DMS79 (cell line): Measurements from ENCODE around the gene NOTO.
"Not testable (repeated sequence)": the region's sequence is repeated elsewhere in the genome, so short reads cannot be mapped to it uniquely, and the experiment has no call there.

Source experiments
- DNase-seq: peaks from one replicate; lab custom pipeline; 2025; lab: John Stamatoyannopoulos, UW

The NOTO gene

DNA sequence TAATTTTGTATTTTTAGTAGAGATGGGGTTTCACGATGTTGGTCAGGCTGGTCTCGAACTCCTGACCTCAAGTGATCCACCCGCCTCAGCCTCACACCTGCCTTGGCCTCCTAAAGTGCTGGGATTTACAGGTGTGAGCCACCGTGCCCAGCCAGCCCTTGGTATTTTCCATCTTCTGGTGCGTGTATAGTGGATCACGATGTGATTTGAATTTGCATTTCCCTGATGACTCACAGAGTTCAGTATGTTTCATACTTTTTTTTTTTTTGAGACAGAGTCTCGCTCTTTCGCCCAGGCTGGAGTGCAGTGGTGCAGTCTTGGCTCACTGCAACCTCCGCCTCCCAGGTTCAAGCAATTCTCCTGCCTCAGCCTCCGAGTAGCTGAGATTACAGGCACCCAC lies 2.1 kb upstream of the NOTO start:
- DNase-seq: not testable (repeated sequence)

DNA sequence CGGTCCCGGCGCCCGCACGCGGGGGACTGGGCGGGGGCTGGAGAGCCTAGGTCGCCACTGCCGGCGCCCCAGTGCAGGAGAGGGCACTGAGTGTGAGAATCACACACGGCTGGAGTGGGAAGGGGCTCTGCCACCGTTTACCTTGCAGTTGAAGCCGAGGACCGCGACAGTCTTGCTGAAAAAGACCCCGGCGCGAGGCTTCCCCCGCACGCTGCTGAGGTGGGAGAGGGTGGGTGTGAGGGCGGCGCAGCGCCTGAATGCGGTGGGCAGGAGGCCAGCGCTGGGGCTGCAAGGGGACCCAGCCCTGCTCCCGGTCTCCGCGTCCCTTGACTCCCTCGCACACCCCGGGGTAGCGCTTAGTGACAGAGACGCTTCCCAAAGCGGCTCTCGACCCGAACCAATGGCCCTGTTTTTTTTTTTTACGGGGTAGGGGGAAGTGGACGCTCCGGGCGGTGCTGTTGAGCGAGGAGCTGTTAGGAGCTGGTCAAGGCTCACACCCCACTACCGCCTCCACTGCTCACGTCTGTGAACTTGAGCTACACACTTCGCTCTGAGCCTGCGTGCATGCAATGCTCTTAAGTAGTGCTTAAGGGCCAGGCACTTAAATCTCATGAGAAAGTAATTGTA lies 794 bp downstream of the NOTO start:
- DNase-seq: peak; percentile 48

DNA sequence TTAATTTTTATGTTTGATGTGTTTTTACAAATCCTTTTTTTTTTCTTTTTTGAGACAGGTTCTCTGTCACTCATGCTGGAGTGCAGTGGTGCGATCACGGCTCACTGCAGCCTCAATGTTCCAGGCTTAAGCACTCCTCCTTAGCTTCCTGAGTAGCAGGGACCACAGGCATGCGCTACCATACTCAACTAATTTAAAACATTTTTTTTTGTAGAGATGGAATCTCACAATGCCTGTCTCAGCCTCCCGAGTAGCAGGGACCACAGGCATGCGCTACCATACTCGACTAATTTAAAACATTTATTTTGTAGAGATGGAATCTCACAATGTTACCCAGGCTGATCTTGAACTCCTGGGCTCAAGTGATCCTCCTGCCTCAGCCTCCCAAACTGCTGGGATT lies 3.2 kb downstream of the NOTO start:
- DNase-seq: no peak

DNA sequence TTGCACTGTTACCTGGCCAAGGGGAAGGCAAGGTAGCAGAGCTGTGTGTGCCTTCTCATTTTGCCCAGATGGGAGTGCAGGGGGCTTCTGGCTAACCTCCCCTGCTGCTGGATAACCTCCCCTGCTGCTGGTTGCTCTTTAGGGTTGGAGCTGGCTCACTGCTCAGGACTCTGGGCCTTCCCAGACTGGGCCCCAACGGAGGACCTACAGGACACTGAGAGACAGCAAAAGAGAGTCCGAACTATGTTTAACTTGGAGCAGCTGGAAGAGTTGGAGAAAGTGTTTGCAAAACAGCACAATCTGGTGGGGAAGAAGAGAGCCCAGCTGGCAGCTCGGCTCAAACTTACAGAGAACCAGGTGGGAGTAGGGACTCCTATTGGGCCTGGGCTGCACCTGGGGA lies 5.9 kb downstream of the NOTO start:
- no peak for DNase-seq

DNA sequence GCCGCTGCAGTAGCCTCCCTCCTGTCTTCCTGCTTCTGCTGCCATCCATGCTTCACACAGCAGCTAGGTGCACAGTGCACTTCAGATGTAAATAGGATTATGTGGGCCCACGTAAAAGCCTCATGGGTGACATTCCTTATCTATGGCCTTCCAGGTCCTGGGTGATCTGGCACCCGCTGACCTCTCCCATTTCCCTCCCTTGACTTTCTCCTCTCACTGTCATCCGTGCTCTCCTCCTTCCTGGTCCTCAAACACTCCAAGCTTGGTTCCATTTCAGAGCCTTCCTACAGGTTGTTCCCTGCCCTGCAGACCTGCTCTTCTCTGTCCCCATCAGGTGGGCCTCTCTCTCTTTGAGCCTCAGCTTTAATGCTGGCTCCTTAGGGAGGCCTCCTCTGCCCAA lies 7.6 kb downstream of the NOTO start:
- no peak for DNase-seq

GRCh38 chr2:73210696-73211095 lies 8.3 kb downstream of the NOTO start:
- DNase-seq: no peak

GRCh38 chr2:73212098-73212447 lies 9.7 kb downstream of the NOTO start:
- no peak for DNase-seq

- DNase-seq: peak; percentile 44
These were observed 10.2 kb downstream of the NOTO start for GRCh38 chr2:73212448-73213176.

DNA sequence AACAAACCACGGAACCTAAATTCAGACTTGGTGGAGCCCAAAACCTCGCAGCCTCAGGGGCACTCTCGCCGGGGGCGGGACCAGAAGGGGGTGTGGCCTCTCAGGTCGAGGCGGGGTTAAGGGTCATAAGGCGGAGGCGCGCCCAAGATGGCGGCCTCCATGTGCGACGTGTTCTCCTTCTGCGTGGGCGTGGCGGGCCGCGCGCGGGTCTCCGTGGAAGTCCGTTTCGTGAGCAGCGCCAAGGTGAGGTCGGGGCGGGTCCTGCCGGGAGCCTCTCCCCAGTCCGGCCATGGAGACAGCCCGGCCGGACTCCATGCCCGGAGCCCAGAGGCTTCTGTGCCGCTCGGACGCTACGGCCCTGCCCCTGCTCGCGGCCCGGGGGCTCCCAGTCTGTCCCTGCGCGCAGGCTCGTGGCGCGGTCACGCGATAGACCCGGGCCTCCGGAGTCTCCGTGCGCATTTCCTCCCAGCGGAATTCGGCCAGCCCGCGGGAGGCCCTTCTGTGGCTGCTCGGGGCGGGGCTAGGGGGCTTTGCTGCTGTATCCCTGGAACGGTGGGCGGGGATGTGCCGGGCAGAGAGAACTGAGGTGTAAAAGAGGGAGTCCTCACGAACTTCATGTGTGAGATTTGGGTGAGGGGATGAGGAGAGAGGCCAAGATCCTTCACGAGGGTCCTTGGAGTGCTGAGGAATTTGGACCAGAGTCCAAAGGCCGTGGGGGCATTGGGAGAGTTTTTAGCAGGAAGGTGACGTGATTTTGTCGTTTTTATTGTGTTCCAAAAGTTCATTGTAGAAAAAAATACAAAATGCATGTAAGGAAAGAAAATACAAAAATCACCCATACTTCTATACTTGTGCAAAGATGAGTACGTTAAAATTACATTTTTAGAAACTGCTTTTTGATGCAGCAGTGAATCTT lies 12.0 kb downstream of the NOTO start, which contains the start of gene SMYD5:
Gene SMYD5 (plus strand): TSS at position 126 of the 916 bp plus-strand sequence. CDS start 22 bp downstream, at position 148.
- DNase-seq: peak; percentile 69

DNA sequence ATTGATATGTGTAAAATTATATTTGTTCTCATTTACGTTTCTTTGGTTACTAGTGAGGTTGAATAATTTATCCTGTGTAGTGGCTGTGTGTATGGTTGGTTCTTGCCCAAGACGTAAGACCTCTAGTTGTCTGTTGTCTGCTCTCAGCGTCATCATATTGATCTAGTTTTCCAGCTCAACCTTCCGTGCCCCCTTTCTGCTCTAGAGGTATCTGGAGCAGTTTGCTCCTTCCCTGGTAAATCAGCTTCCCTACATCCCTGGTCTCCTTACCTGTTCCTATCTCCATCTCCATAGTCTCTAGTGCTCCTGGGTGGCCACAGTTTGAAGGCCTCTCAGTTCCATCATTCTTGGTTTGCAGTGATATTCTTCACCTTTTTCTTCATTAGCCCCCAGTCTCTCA lies 12.9 kb downstream of the NOTO start:
- DNase-seq: no peak

DNA sequence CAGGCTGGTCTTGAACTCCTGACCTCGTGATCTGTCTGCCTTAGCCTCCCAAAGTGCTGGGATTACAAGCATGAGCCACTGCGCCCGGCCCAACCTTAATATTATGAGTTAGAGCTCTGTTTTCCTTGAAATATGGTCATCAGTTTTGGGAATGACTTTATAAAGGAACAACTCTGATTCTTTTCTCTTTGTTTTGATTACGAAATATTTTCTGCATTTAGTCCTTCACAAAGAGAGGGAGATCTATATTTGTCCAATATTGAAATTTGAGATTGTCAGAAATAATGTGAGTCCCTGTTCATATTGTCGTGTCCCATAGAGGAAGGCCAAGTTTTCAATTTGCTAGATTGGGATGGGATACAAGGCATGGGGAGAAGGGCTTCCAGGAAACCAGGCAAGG lies 14.8 kb downstream of the NOTO start:
- DNase-seq: no peak

DNA sequence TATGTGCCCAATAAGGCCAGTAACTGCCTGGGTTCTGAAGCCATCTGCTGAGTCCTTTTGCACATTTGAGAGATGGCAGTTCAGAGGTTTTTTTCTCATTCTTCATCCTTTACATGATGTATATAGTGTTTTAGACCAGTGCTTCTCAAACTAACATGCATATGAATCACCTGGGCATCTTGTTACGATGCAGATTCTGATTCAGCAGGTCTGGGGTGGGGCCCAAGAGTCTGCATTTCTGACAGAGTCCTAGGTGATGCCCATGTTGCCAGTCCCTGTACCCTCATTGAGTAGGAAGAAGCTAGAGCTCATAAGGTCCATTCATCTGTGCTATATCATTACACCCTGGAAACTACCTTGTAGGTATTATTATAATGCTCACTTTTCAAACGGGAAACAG lies 15.5 kb downstream of the NOTO start:
- no peak for DNase-seq

DNA sequence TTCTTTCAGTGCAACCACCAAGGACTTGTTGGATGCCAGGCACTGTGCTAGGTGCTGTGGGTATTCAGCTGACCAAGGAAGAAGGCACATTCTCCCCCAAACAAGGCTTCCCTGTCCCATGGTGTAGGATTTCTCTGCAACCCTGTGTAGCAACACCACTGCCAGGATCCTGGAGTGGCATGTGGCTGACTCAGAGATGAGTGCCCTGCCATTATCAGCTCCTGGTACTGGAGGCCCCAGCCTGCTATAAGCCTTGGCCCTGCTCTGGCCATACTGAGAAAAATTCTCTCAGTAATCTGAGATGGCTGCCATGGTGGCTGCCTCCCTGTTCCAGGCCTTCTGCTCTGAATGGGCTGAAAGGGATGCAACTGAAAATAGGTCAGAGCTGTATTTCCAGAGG lies 15.9 kb downstream of the NOTO start:
- no peak for DNase-seq

- DNase-seq: no peak
These were observed 21.4 kb downstream of the NOTO start for GRCh38 chr2:73223821-73224220.

DNA sequence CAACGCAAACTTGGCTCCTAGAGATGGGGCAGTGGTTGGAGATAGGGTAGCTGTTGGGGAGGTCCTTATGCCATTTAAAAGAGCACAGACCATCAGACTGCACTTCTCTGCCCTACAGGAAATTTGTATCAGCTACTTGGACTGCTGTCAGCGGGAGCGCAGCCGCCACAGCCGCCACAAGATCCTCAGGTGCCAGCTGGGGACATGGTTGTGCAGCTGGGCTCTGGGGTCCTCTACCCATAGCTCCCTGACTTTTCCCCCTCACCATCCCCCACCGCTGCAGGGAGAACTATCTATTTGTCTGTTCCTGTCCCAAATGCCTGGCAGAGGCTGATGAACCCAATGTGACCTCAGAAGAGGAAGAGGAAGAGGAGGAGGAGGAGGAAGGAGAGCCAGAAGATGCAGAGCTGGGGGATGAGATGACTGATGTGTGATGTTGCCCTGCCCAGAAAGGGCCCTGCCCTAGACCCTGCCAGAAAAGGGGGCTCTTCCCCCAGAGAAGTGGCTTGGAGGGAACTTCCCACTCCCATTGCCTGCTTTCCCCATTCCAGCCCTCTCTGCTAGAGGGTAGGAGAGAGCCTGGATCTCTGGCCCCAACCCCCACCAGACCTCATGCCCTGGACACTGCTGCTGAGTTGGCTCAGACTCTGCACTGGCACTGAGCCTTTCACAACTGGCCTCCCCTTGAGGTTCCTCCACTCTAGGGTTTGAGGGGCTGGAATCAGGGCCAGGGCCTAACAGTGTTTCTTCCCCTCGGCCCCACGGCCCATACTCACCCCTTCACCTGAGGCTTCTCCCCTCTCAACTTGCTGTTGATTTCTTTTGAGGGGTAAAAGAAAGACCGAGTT lies 23.4 kb downstream of the NOTO start:
- DNase-seq: no peak

GRCh38 chr2:73227086-73227485 lies 24.7 kb downstream of the NOTO start:
- DNase-seq: no peak

DNA sequence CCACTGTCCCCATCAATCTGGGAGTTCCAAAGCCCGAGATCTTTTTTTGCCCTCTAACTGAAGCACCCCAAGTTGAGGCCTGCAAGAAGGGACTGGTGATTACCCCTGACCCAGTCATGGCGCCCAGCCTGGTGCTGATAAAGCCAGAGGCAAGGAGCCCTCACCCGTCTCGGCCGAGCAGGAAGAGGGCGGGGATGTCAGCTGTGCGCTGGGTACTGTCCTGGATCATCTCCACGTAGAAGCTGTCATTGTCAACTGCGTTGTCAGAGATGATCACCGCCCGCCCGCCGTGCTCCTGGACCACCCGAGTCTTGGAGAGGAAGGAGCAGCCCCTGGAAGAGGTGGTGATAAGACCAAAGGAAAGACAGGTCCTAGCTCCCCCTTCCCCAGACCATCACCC lies 26.3 kb downstream of the NOTO start:
- no peak for DNase-seq

DNA sequence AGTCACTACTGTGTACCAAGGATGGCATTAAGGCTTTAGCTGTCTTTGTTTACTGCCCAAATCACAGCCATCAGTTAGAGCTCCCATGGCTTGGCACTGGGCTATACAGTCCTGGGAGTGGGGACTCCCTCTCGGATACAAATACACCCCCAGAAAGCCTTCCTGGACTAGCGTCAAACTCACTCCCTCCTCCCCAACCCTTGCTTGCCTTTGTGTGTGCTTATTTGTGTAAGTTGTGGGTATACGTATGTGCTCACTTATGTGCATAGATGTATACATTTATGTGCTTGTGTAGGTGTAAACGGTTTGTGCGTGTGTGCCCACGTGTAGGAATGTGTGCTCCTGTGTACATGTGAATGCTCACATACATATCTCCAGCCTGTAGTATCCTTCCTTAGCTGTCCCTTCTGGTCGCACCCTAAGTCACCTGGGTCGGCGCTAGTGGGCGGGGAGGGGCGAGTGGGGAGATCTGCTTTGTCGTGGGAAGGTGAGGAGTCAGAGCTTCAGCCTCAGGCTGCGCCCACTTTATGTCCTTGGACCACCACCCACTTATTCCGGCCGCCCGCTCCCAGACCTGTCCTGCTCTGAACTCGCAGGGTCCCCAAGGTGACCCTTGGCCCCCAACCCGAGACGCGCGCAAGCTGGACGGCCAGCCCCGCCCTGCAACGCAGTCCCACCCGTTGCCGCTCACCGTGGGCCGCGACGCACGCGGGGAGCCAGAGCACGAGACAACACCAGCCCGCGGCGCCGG lies 30.2 kb downstream of the NOTO start:
- no peak for DNase-seq

DNA sequence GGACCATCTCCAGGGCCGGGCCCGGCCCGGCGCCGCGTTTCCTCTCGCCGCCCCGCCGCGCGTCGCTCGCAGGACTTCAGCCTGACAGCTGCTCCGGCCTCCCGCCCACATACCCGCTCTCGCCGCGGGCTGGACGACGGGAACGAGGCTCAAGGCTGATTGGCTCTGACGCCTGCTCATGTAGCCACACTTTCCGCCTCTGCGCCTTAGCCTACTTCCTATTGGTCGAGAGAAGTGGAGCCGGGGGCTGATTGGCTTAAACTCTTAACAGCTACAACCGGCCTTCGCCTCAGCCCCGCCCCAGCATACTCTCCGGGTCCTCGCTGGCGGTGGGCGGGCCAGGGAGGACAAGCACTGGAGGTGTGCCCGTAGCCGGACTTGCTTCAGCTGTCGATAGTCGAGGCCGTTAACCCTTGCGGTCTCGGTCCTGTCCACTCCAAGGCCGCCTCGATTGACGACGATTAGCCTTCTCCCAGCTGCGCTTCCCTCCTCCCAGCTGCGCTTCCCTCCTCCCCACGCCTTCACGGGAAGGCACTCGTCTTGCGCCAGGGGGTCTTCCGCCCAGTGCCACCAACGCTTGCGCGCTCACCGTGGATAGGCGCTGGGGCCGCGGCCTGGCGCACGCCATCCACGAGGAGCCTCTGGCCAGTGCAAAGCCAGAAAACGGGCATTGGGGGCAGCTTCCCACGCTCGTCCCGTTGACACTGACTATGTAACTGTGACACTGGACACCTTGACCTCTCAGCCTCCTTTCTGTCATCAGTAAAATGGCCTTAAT lies 31.0 kb downstream of the NOTO start, which contains the start of gene PRADC1:
Gene PRADC1 (minus strand): TSS at position 86 of the 778 bp plus-strand sequence. CDS start 79 bp downstream, at position 7.
- peak; percentile 99 for DNase-seq
